ENCODE results near the gene GGTA1.

The GGTA1 gene

DNA sequence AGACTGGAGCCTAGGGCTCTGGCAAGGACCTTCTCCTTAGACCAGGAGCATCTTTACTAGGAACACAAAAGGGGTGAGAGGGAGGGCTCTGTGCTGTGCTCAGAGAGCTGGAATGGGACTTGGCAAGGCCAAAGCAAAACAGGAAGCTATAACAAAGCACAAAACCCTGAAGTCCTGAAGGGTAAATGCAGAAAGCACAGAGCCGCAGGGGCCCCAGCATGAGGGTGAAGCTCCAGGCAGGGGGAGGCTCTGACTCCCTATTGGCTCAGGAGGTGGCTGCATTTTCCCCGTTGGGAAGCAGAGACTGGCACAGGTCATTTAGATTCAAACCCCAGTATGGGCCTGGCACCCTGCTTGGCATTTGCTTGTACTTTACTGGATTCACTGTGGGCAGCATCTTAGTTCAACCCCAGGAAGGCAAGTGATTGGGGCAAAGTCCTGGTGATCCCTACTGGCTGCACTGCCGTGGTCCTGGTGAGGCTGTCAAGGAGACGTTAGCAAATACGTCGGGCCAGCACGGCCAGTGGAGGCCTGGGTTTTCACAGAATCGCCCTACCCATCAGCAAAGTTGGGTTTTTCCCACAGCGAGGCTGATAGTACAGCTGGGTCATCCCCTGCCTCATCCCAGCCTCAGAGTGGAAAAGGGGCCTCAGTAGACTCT, 46.3 kb downstream of the GGTA1 start:
- Histone ChIP-seq H3K79me2 (ENCODE audit: control insufficient read depth, insufficient read depth, low read length) (no peaks in the 10 kb centered on the region), H3K18ac (ENCODE audit: low read length) (no peak overlapping the region), H3K27ac (ENCODE audit: low read depth, low read length) (no peak overlapping the region), H3K4me1 (ENCODE audit: control insufficient read depth, low read depth, low read length) (no peaks in the 10 kb centered on the region), H3K4me2 (ENCODE audit: low read length) (no peak overlapping the region), H3K9ac (ENCODE audit: low read length) (no peak overlapping the region), H2BK15ac (replicated peaks; ENCODE audit: low read depth) (no peak overlapping the region), H3K79me1 (ENCODE audit: low read length) (no peaks in the 10 kb centered on the region), H3K4ac (ENCODE audit: low read depth, low read length) (no peak overlapping the region), H3K23ac (ENCODE audit: low read length) (no peak overlapping the region), H3K56ac (ENCODE audit: low read length) (no peak overlapping the region), H3K36me3 (ENCODE audit: control insufficient read depth, insufficient read depth, low read length) (no peaks in the 10 kb centered on the region), H4K8ac (ENCODE audit: low read depth, low read length) (no peak overlapping the region), H3K27me3 (ENCODE audit: insufficient read depth, low read length, poor library complexity) (no peaks in the 10 kb centered on the region), H3K4me3 (ENCODE audit: low read length) (no peak overlapping the region), H4K5ac (ENCODE audit: low read length) (no peak overlapping the region), H2BK120ac (ENCODE audit: low read depth, low read length) (no peak overlapping the region), H2AK5ac (ENCODE audit: low read length) (no peak overlapping the region), H2BK5ac (ENCODE audit: low read length) (no peak overlapping the region)
- DNase-seq, result no peak
- no CpG with 5 or more reads among the region's 9 CpGs for WGBS (ENCODE audit: extremely low coverage, insufficient coverage, low lambda C conversion rate)

DNA sequence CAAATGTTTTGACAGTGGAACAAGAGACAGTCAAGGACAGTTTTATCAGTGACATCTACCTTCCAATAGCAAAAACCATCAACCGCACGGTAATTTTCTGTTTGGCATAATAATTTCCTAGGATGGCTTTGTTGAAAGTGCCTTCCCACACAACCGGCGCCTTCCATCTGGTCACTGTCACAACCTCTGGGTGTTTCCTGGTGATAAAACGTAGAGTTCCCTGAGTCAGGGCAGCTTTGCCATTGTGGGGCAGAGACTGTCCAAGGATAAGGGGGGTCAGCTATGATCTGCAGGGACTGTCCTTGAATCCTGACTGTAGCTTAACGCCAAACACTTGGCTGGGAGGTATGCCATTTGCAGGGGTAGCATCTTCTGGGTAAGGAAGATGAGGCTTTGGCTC, 47.6 kb downstream of the GGTA1 start:
- H2AK5ac ChIP-seq (ENCODE audit: low read length), result no peak overlapping the region
- no peak overlapping the region for H2BK5ac ChIP-seq (ENCODE audit: low read length)
- no peak for DNase-seq
- H4K8ac ChIP-seq (ENCODE audit: low read depth, low read length), result no peak overlapping the region
- H3K4ac ChIP-seq (ENCODE audit: low read depth, low read length), result no peak overlapping the region
- H3K79me2 ChIP-seq (ENCODE audit: control insufficient read depth, insufficient read depth, low read length), result no peaks in the 10 kb centered on the region
- H3K4me2 ChIP-seq (ENCODE audit: low read length), result no peak overlapping the region
- H3K36me3 ChIP-seq (ENCODE audit: control insufficient read depth, insufficient read depth, low read length), result no peaks in the 10 kb centered on the region
- WGBS (ENCODE audit: extremely low coverage, insufficient coverage, low lambda C conversion rate), result no CpG with 5 or more reads among the region's 6 CpGs
- no peaks in the 10 kb centered on the region for H3K79me1 ChIP-seq (ENCODE audit: low read length)
- H2BK15ac ChIP-seq (replicated peaks; ENCODE audit: low read depth), result no peak overlapping the region
- H4K5ac ChIP-seq (ENCODE audit: low read length), result no peak overlapping the region
- H3K27ac ChIP-seq (ENCODE audit: low read depth, low read length), result no peak overlapping the region
- H3K4me3 ChIP-seq (ENCODE audit: low read length), result no peak overlapping the region
- no peak overlapping the region for H3K9ac ChIP-seq (ENCODE audit: low read length)
- no peaks in the 10 kb centered on the region for H3K27me3 ChIP-seq (ENCODE audit: insufficient read depth, low read length, poor library complexity)
- H3K4me1 ChIP-seq (ENCODE audit: control insufficient read depth, low read depth, low read length), result no peaks in the 10 kb centered on the region
- no peak overlapping the region for H3K18ac ChIP-seq (ENCODE audit: low read length)
- H2BK120ac ChIP-seq (ENCODE audit: low read depth, low read length), result no peak overlapping the region
- no peak overlapping the region for H3K56ac ChIP-seq (ENCODE audit: low read length)
- no peak overlapping the region for H3K23ac ChIP-seq (ENCODE audit: low read length)

DNA sequence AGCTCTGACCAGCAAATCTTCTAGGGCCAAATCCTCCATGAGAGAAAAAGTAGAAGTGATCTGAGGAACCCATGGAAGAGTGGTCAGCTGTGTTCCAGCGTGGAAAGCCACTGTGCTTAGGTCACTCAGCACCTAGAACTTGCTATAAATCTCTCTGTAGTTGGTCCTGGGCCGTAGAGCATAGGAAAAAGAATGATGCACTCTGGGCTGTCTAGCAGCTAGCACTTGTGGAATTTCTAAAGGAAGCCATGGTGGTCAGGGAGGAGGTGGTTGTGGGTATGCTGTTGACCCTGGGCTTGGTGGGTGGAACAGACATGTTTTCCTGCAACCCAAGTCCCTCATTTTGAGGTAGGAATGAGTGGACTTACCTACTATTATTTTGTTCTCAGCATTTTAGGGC, 48.1 kb downstream of the GGTA1 start:
- Histone ChIP-seq H2BK5ac (ENCODE audit: low read length) (no peak overlapping the region), H3K4ac (ENCODE audit: low read depth, low read length) (no peak overlapping the region), H2AK5ac (ENCODE audit: low read length) (no peak overlapping the region), H3K4me2 (ENCODE audit: low read length) (no peak overlapping the region), H3K23ac (ENCODE audit: low read length) (no peak overlapping the region), H3K79me1 (ENCODE audit: low read length) (no peaks in the 10 kb centered on the region), H3K27me3 (ENCODE audit: insufficient read depth, low read length, poor library complexity) (no peaks in the 10 kb centered on the region), H2BK120ac (ENCODE audit: low read depth, low read length) (no peak overlapping the region), H3K27ac (ENCODE audit: low read depth, low read length) (no peak overlapping the region), H2BK15ac (replicated peaks; ENCODE audit: low read depth) (no peak overlapping the region), H4K5ac (ENCODE audit: low read length) (no peak overlapping the region), H4K8ac (ENCODE audit: low read depth, low read length) (no peak overlapping the region), H3K79me2 (ENCODE audit: control insufficient read depth, insufficient read depth, low read length) (no peaks in the 10 kb centered on the region), H3K56ac (ENCODE audit: low read length) (no peak overlapping the region), H3K9ac (ENCODE audit: low read length) (no peak overlapping the region), H3K4me1 (ENCODE audit: control insufficient read depth, low read depth, low read length) (no peaks in the 10 kb centered on the region), H3K4me3 (ENCODE audit: low read length) (no peak overlapping the region), H3K36me3 (ENCODE audit: control insufficient read depth, insufficient read depth, low read length) (no peaks in the 10 kb centered on the region), H3K18ac (ENCODE audit: low read length) (no peak overlapping the region)
- DNase-seq, result no peak
- WGBS (ENCODE audit: extremely low coverage, insufficient coverage, low lambda C conversion rate), result no CpG with 5 or more reads among the region's 2 CpGs

DNA sequence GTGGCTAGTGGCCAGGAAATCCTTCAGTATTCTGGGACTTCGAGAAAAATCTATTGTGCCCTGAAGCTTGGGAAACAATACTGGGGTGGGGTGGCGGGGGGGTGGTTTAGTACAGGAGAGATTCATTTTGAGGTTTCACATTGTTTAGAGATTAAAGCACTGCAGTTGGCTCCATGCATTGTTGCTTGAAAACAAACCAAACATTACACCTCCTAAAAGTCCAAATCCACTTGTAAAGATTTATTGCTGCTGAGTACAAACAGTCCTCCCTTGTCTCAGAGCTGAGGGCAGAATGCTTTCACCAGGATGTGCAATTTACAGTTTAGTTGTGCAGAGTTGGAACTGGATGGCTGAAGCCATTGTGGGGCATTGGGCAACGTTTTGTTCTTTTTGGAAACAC, 49.4 kb downstream of the GGTA1 start:
- no peak overlapping the region for H3K4ac ChIP-seq (ENCODE audit: low read depth, low read length)
- no peak overlapping the region for H3K9ac ChIP-seq (ENCODE audit: low read length)
- no peak overlapping the region for H3K56ac ChIP-seq (ENCODE audit: low read length)
- no peak overlapping the region for H3K27ac ChIP-seq (ENCODE audit: low read depth, low read length)
- H4K8ac ChIP-seq (ENCODE audit: low read depth, low read length), result no peak overlapping the region
- H3K23ac ChIP-seq (ENCODE audit: low read length), result no peak overlapping the region
- no peaks in the 10 kb centered on the region for H3K27me3 ChIP-seq (ENCODE audit: insufficient read depth, low read length, poor library complexity)
- H3K36me3 ChIP-seq (ENCODE audit: control insufficient read depth, insufficient read depth, low read length), result no peaks in the 10 kb centered on the region
- no peak overlapping the region for H2AK5ac ChIP-seq (ENCODE audit: low read length)
- no peak overlapping the region for H4K5ac ChIP-seq (ENCODE audit: low read length)
- H3K79me1 ChIP-seq (ENCODE audit: low read length), result no peaks in the 10 kb centered on the region
- H3K4me2 ChIP-seq (ENCODE audit: low read length), result no peak overlapping the region
- H3K79me2 ChIP-seq (ENCODE audit: control insufficient read depth, insufficient read depth, low read length), result no peaks in the 10 kb centered on the region
- no peak overlapping the region for H2BK120ac ChIP-seq (ENCODE audit: low read depth, low read length)
- H3K4me3 ChIP-seq (ENCODE audit: low read length), result no peak overlapping the region
- no peak overlapping the region for H2BK15ac ChIP-seq (replicated peaks; ENCODE audit: low read depth)
- H2BK5ac ChIP-seq (ENCODE audit: low read length), result no peak overlapping the region
- no peak overlapping the region for H3K18ac ChIP-seq (ENCODE audit: low read length)
- H3K4me1 ChIP-seq (ENCODE audit: control insufficient read depth, low read depth, low read length), result no peaks in the 10 kb centered on the region
- no peak for DNase-seq
- WGBS (ENCODE audit: extremely low coverage, insufficient coverage, low lambda C conversion rate), result no CpG with 5 or more reads among the region's 3 CpGs

DNA sequence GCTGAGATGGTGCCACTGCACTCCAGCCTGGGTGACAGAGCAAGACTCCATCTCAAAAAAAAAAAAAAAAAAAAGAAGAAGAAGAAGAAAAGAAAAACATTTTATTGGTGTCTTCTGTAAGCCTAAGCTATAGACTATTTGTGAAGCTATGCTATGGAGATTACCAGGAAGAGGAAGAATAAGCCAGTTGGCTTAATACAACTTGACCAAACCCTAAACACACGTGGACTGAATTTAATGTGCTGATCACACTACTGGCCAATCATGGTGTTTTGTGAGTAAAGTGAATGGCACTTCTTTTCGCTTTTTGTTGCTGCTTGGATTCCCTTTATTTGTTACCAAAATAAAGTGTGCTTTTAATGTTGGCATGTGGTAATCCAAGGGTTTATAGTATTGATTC, 49.9 kb downstream of the GGTA1 start:
- Histone ChIP-seq H2AK5ac (ENCODE audit: low read length) (no peak overlapping the region), H3K4me1 (ENCODE audit: control insufficient read depth, low read depth, low read length) (no peaks in the 10 kb centered on the region), H3K4ac (ENCODE audit: low read depth, low read length) (no peak overlapping the region), H3K56ac (ENCODE audit: low read length) (no peak overlapping the region), H2BK5ac (ENCODE audit: low read length) (no peak overlapping the region), H3K79me2 (ENCODE audit: control insufficient read depth, insufficient read depth, low read length) (no peaks in the 10 kb centered on the region), H4K5ac (ENCODE audit: low read length) (no peak overlapping the region), H3K18ac (ENCODE audit: low read length) (no peak overlapping the region), H4K8ac (ENCODE audit: low read depth, low read length) (no peak overlapping the region), H3K4me2 (ENCODE audit: low read length) (no peak overlapping the region), H3K4me3 (ENCODE audit: low read length) (no peak overlapping the region), H2BK120ac (ENCODE audit: low read depth, low read length) (no peak overlapping the region), H3K27me3 (ENCODE audit: insufficient read depth, low read length, poor library complexity) (no peaks in the 10 kb centered on the region), H3K36me3 (ENCODE audit: control insufficient read depth, insufficient read depth, low read length) (no peaks in the 10 kb centered on the region), H3K9ac (ENCODE audit: low read length) (no peak overlapping the region), H3K27ac (ENCODE audit: low read depth, low read length) (no peak overlapping the region), H3K23ac (ENCODE audit: low read length) (no peak overlapping the region), H3K79me1 (ENCODE audit: low read length) (no peaks in the 10 kb centered on the region), H2BK15ac (replicated peaks; ENCODE audit: low read depth) (no peak overlapping the region)
- no peak for DNase-seq
- WGBS (ENCODE audit: extremely low coverage, insufficient coverage, low lambda C conversion rate), result no CpG with 5 or more reads among the region's 2 CpGs

DNA sequence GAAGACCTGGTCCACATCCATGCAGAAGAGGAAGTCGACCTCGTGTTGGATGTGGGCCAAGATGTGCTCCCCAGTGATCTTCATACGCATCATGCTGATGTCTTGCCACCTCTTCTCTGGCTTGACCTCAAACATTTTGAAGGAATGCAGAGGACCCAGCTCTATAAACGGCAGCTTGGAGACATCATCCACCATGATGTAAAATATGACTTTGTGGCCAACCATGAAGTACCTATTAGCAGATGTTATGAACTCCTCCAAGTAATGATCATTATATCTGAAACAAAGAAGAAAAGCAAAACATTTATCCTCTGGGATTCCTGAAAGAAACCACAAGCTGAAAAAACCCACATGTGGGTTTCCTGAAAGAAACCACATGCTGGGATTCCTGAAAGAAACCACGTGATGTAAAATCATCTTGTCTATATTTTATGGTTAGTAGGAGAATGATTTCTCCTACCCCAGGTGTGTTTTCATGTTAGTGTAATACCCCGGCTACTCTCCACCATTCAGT, 52.3 kb downstream of the GGTA1 start:
- Histone ChIP-seq H3K9ac (ENCODE audit: low read length) (no peak overlapping the region), H2BK120ac (ENCODE audit: low read depth, low read length) (no peak overlapping the region), H3K27me3 (ENCODE audit: insufficient read depth, low read length, poor library complexity) (no peaks in the 10 kb centered on the region), H4K5ac (ENCODE audit: low read length) (no peak overlapping the region), H3K36me3 (ENCODE audit: control insufficient read depth, insufficient read depth, low read length) (no peaks in the 10 kb centered on the region), H3K4ac (ENCODE audit: low read depth, low read length) (no peak overlapping the region), H3K23ac (ENCODE audit: low read length) (no peak overlapping the region), H3K27ac (ENCODE audit: low read depth, low read length) (no peak overlapping the region), H2BK15ac (replicated peaks; ENCODE audit: low read depth) (no peak overlapping the region), H3K4me3 (ENCODE audit: low read length) (no peak overlapping the region), H3K18ac (ENCODE audit: low read length) (no peak overlapping the region), H3K79me1 (ENCODE audit: low read length) (no peaks in the 10 kb centered on the region), H3K4me1 (ENCODE audit: control insufficient read depth, low read depth, low read length) (no peaks in the 10 kb centered on the region), H3K4me2 (ENCODE audit: low read length) (no peak overlapping the region), H2BK5ac (ENCODE audit: low read length) (no peak overlapping the region), H4K8ac (ENCODE audit: low read depth, low read length) (no peak overlapping the region), H2AK5ac (ENCODE audit: low read length) (no peak overlapping the region), H3K79me2 (ENCODE audit: control insufficient read depth, insufficient read depth, low read length) (no peaks in the 10 kb centered on the region), H3K56ac (ENCODE audit: low read length) (no peak overlapping the region)
- WGBS (ENCODE audit: extremely low coverage, insufficient coverage, low lambda C conversion rate), result no CpG with 5 or more reads among the region's 6 CpGs
- DNase-seq, result no peak
